ENCODE results near the gene SOX3. TPM values are rescaled to one million over a fixed set of nuclear protein-coding genes. Genes with fewer than 3 reads are reported as not detected.

Gene SOX3
- total RNA-seq: not detected
- polyA plus RNA-seq: not detected
- long read RNA-seq, donor 1: 0 reads
- long read RNA-seq, donor 2: 0 reads

GRCh38 chrX:140504371-140505324, at the start of gene SOX3:
SOX3 (minus strand) TSS chrX:140505069; CDS start chrX:140505060, 9 bp downstream.
- ATAC-seq (ENCODE audit: low FRiP score) (no peak), DNase-seq (no peak)
- Histone ChIP-seq H3K36me3 (ENCODE audit: control insufficient read depth in 1 of 2, insufficient read depth in 2 of 2, low read length in 1 of 2) (no peaks in the 10 kb centered on the region), H3K4me1 (ENCODE audit: control insufficient read depth in 1 of 2, insufficient read depth in 2 of 2, low read length in 2 of 2) (no peaks in the 10 kb centered on the region), H3K27me3 (ENCODE audit: control insufficient read depth in 1 of 2, insufficient read depth in 2 of 2, low read length in 1 of 2) (no peaks in the 10 kb centered on the region), H3K27ac (ENCODE audit: low read depth in 1 of 2, low read length in 2 of 2) (no peak within 1 kb of the TSS), H3K9me3 (ENCODE audit: control insufficient read depth, low read length) (no peaks in the 10 kb centered on the region), H3K4me3 (ENCODE audit: low read length in 2 of 2) (no peak within 1 kb of the TSS)
- WGBS, 2 donors: 4 to 27% methylated on average over 87 of the region's 87 CpGs
- intact Hi-C loops (cut with DNase I): no loop called here

GRCh38 chrX:140548985-140549384, 44.1 kb upstream of the SOX3 start:
- Histone ChIP-seq H3K36me3 (ENCODE audit: control insufficient read depth in 1 of 2, insufficient read depth in 2 of 2, low read length in 1 of 2) (no peaks in the 10 kb centered on the region), H3K27ac (ENCODE audit: low read depth in 1 of 2, low read length in 2 of 2) (no peak overlapping the region), H3K4me3 (ENCODE audit: low read length in 2 of 2) (no peak overlapping the region), H3K9me3 (ENCODE audit: control insufficient read depth, low read length) (no peaks in the 10 kb centered on the region), H3K27me3 (ENCODE audit: control insufficient read depth in 1 of 2, insufficient read depth in 2 of 2, low read length in 1 of 2) (no peaks in the 10 kb centered on the region), H3K4me1 (ENCODE audit: control insufficient read depth in 1 of 2, insufficient read depth in 2 of 2, low read length in 2 of 2) (no peaks in the 10 kb centered on the region)
- intact Hi-C loops (cut with DNase I): no loop called here
- 83 to 95% methylated on average over 1 of the region's 1 CpG for WGBS, 2 donors
- ATAC-seq (ENCODE audit: low FRiP score): no peak
- DNase-seq: no peak

- Histone ChIP-seq H3K36me3 (ENCODE audit: control insufficient read depth in 1 of 2, insufficient read depth in 2 of 2, low read length in 1 of 2) (no peaks in the 10 kb centered on the region), H3K4me3 (ENCODE audit: low read length in 2 of 2) (no peak overlapping the region), H3K9me3 (ENCODE audit: control insufficient read depth, low read length) (no peaks in the 10 kb centered on the region), H3K27ac (ENCODE audit: low read depth in 1 of 2, low read length in 2 of 2) (no peak overlapping the region), H3K27me3 (ENCODE audit: control insufficient read depth in 1 of 2, insufficient read depth in 2 of 2, low read length in 1 of 2) (no peaks in the 10 kb centered on the region), H3K4me1 (ENCODE audit: control insufficient read depth in 1 of 2, insufficient read depth in 2 of 2, low read length in 2 of 2) (no peaks in the 10 kb centered on the region)
- intact Hi-C loops (cut with DNase I): no loop called here
- 49 to 56% methylated on average over 5 of the region's 5 CpGs for WGBS, 2 donors
- DNase-seq (no peak), ATAC-seq (ENCODE audit: low FRiP score) (no peak)
Observed at GRCh38 chrX:140526171-140526570, 21.3 kb upstream of the SOX3 start.

- WGBS, 2 donors: 21 to 51% methylated on average over 2 of the region's 2 CpGs
- no peaks in the 10 kb centered on the region for H3K4me1 ChIP-seq (ENCODE audit: control insufficient read depth in 1 of 2, insufficient read depth in 2 of 2, low read length in 2 of 2)
- intact Hi-C loops (cut with DNase I): no loop called here
Observed at GRCh38 chrX:140525448-140525847, 20.6 kb upstream of the SOX3 start.

GRCh38 chrX:140524556-140524955, 19.7 kb upstream of the SOX3 start:
- no peak overlapping the region for H3K27ac ChIP-seq (ENCODE audit: low read depth in 1 of 2, low read length in 2 of 2)
- no peak for ATAC-seq (ENCODE audit: low FRiP score)
- H3K4me3 ChIP-seq (ENCODE audit: low read length in 2 of 2): no peak overlapping the region
- H3K4me1 ChIP-seq (ENCODE audit: control insufficient read depth in 1 of 2, insufficient read depth in 2 of 2, low read length in 2 of 2): no peaks in the 10 kb centered on the region
- H3K9me3 ChIP-seq (ENCODE audit: control insufficient read depth, low read length): no peaks in the 10 kb centered on the region
- intact Hi-C loops (cut with DNase I): no loop called here
- H3K27me3 ChIP-seq (ENCODE audit: control insufficient read depth in 1 of 2, insufficient read depth in 2 of 2, low read length in 1 of 2): no peaks in the 10 kb centered on the region
- DNase-seq: no peak
- H3K36me3 ChIP-seq (ENCODE audit: control insufficient read depth in 1 of 2, insufficient read depth in 2 of 2, low read length in 1 of 2): no peaks in the 10 kb centered on the region
- 23 to 76% methylated on average over 2 of the region's 2 CpGs for WGBS, 2 donors

More at GRCh38 chrX:140525448-140525847, 20.6 kb upstream of the SOX3 start:
- Histone ChIP-seq H3K36me3 (ENCODE audit: control insufficient read depth in 1 of 2, insufficient read depth in 2 of 2, low read length in 1 of 2) (no peaks in the 10 kb centered on the region), H3K4me3 (ENCODE audit: low read length in 2 of 2) (no peak overlapping the region), H3K9me3 (ENCODE audit: control insufficient read depth, low read length) (no peaks in the 10 kb centered on the region), H3K27me3 (ENCODE audit: control insufficient read depth in 1 of 2, insufficient read depth in 2 of 2, low read length in 1 of 2) (no peaks in the 10 kb centered on the region), H3K27ac (ENCODE audit: low read depth in 1 of 2, low read length in 2 of 2) (no peak overlapping the region)
- DNase-seq: no peak
- ATAC-seq (ENCODE audit: low FRiP score): no peak

GRCh38 chrX:140521393-140521792, 16.5 kb upstream of the SOX3 start:
- no peaks in the 10 kb centered on the region for H3K9me3 ChIP-seq (ENCODE audit: control insufficient read depth, low read length)
- intact Hi-C loops (cut with DNase I): no loop called here
- ATAC-seq (ENCODE audit: low FRiP score): no peak
- no peak overlapping the region for H3K4me3 ChIP-seq (ENCODE audit: low read length in 2 of 2)
- H3K36me3 ChIP-seq (ENCODE audit: control insufficient read depth in 1 of 2, insufficient read depth in 2 of 2, low read length in 1 of 2): no peaks in the 10 kb centered on the region
- H3K4me1 ChIP-seq (ENCODE audit: control insufficient read depth in 1 of 2, insufficient read depth in 2 of 2, low read length in 2 of 2): no peaks in the 10 kb centered on the region
- no peaks in the 10 kb centered on the region for H3K27me3 ChIP-seq (ENCODE audit: control insufficient read depth in 1 of 2, insufficient read depth in 2 of 2, low read length in 1 of 2)
- whole genome bisulfite sequencing, 2 donors: 39 to 54% methylated on average over 5 of the region's 5 CpGs
- no peak for DNase-seq
- H3K27ac ChIP-seq (ENCODE audit: low read depth in 1 of 2, low read length in 2 of 2): no peak overlapping the region

- no peak for DNase-seq
- no peaks in the 10 kb centered on the region for H3K27me3 ChIP-seq (ENCODE audit: control insufficient read depth in 1 of 2, insufficient read depth in 2 of 2, low read length in 1 of 2)
- no peak overlapping the region for H3K4me3 ChIP-seq (ENCODE audit: low read length in 2 of 2)
- H3K4me1 ChIP-seq (ENCODE audit: control insufficient read depth in 1 of 2, insufficient read depth in 2 of 2, low read length in 2 of 2): no peaks in the 10 kb centered on the region
- WGBS, 2 donors: 83 to 92% methylated on average over 1 of the region's 1 CpG
- intact Hi-C loops (cut with DNase I): no loop called here
- H3K36me3 ChIP-seq (ENCODE audit: control insufficient read depth in 1 of 2, insufficient read depth in 2 of 2, low read length in 1 of 2): no peaks in the 10 kb centered on the region
- H3K27ac ChIP-seq (ENCODE audit: low read depth in 1 of 2, low read length in 2 of 2): no peak overlapping the region
- ATAC-seq (ENCODE audit: low FRiP score): no peak
- no peaks in the 10 kb centered on the region for H3K9me3 ChIP-seq (ENCODE audit: control insufficient read depth, low read length)
Observed at GRCh38 chrX:140514554-140514953, 9.7 kb upstream of the SOX3 start.

GRCh38 chrX:140510895-140511295, 6.0 kb upstream of the SOX3 start:
- Histone ChIP-seq H3K27ac (ENCODE audit: low read depth in 1 of 2, low read length in 2 of 2) (no peak overlapping the region), H3K4me1 (ENCODE audit: control insufficient read depth in 1 of 2, insufficient read depth in 2 of 2, low read length in 2 of 2) (no peaks in the 10 kb centered on the region), H3K27me3 (ENCODE audit: control insufficient read depth in 1 of 2, insufficient read depth in 2 of 2, low read length in 1 of 2) (no peaks in the 10 kb centered on the region), H3K9me3 (ENCODE audit: control insufficient read depth, low read length) (no peaks in the 10 kb centered on the region), H3K36me3 (ENCODE audit: control insufficient read depth in 1 of 2, insufficient read depth in 2 of 2, low read length in 1 of 2) (no peaks in the 10 kb centered on the region), H3K4me3 (ENCODE audit: low read length in 2 of 2) (no peak overlapping the region)
- intact Hi-C loops (cut with DNase I): no loop called here
- peak in 1 of 2 donors; percentile 56 for DNase-seq
- peak; percentile 38 for ATAC-seq (ENCODE audit: low FRiP score)
- WGBS, 2 donors: 12 to 25% methylated on average over 42 of the region's 42 CpGs

- ATAC-seq (ENCODE audit: low FRiP score) (no peak), DNase-seq (no peak)
- Histone ChIP-seq H3K36me3 (ENCODE audit: control insufficient read depth in 1 of 2, insufficient read depth in 2 of 2, low read length in 1 of 2) (no peaks in the 10 kb centered on the region), H3K27ac (ENCODE audit: low read depth in 1 of 2, low read length in 2 of 2) (no peak overlapping the region), H3K4me3 (ENCODE audit: low read length in 2 of 2) (no peak overlapping the region), H3K27me3 (ENCODE audit: control insufficient read depth in 1 of 2, insufficient read depth in 2 of 2, low read length in 1 of 2) (no peaks in the 10 kb centered on the region), H3K4me1 (ENCODE audit: control insufficient read depth in 1 of 2, insufficient read depth in 2 of 2, low read length in 2 of 2) (no peaks in the 10 kb centered on the region), H3K9me3 (ENCODE audit: control insufficient read depth, low read length) (no peaks in the 10 kb centered on the region)
- 13 to 25% methylated on average over 12 of the region's 12 CpGs for WGBS, 2 donors
- intact Hi-C loops (cut with DNase I): no loop called here
Observed at GRCh38 chrX:140510306-140510676, 5.4 kb upstream of the SOX3 start.

All from aorta (tissue), 5 donors.